GM23248 (cell line): Measurements from ENCODE around the gene RNF111.
"Not testable (repeated sequence)": the region's sequence is repeated elsewhere in the genome, so short reads cannot be mapped to it uniquely, and the experiment has no call there.

Experiments
- EZH2 ChIP-seq: fragments of 200-600 bp; sonication (generic); IDR thresholded peaks from 2 replicates; pipeline ENCODE4 v1.6.1; 2018; ENCODE audit warnings: antibody characterized with exemption, mild to moderate bottlenecking; ENCODE audit not compliant: insufficient read depth, poor library complexity, severe bottlenecking
- EZH2phosphoT487 ChIP-seq: fragments of 200-600 bp; sonication (generic); IDR thresholded peaks from 2 replicates; pipeline ENCODE4 v1.6.1; 2018; ENCODE audit warnings: antibody characterized with exemption, moderate library complexity, mild to moderate bottlenecking, low read depth; ENCODE audit not compliant: insufficient read depth

DNA sequence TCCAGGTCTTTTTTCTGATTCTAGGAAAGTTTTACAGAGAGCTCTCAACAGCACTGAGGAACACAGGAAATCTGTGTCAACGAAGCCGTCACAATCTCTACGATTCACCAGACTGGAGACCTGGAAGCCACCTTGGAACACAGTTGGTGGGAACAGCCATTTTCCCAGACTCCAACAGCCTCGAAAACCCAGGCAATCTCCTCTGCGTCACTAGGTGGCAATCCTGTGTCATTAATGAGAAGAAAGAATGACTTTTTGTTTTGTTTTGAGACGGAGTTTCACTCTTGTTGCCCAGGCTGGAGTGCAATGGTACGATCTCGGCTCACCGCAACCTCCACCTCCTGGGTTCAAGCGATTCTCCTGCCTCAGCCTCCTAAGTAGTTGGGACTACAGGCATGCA lies 157.1 kb downstream of the RNF111 start:
- not testable (repeated sequence) for TF ChIP-seq EZH2, EZH2phosphoT487
